ENCODE data around the gene TRIM28.
A peak's percentile ranks its signal among the peaks of the same experiment; 100 is the strongest.
"Not testable (repeated sequence)": the region's sequence is repeated elsewhere in the genome, so short reads cannot be mapped to it uniquely, and the experiment has no call there.

Gene TRIM28

DNA sequence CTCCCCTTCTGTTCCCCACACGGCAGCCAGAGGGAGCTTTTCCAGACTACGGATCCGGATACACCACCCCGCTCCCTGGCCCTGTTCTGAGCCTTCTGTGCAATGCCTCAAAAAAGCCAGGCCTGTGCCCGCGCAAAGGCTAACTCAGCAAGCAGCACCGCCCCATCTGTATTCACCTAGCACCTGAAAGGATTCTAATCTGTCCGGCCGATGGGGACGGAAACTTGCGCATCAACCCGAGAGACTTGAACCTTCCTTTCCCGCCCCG, 24.8 kb upstream of the TRIM28 start:
- peak; percentile 77 for DNase-seq (ENCODE audit: low read depth)

DNA sequence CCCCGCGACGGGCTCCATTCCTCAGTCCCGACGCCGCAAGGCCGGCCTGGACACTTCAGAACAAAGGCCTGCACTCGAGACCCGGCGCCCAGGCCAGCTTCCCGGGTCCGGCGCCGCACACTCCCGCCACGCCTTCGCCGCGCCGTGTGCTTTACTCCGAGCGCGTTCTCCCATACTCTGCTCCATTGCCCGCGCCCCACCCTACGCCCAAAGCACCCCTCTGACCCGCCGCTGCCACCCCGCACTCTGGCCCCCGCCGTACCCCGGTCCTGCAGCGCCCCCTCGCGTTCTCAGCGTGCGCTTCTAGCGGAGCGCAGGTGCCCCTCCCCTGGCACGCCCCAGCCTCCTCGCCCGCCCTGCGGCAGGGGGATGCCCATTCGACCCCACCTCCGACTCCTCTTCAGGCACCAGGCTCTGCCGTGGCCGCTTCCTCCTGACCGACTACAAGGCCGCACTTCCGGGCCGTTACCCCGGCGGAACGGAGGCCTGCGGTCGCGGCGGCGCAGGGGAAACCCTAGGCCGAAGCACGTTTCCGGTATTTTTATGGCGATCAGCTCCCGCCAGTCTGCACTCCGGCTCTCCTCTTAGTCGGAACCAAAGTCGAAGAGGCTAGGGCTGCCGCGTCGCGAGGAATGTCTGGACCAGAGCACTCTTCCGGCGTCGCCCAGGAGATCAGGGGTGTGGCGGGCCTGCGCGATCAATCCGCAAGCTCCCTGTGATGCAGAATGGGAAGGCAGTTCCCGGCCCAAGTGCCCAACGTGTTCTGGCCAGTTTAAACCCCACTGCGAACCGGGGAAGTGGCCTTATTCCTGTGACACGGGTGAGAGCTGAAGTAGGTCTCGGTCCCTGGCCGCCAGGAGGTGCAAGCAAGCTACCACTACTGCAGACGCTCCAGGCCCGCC, 24.3 kb upstream of the TRIM28 start, which contains the start of gene ZBTB45:
Gene ZBTB45 (minus strand): TSS at position 456 of the 902 bp plus-strand sequence. CDS start 2,137 bp downstream, outside the sequence.
- DNase-seq (ENCODE audit: low read depth) = peak; percentile 97

DNA sequence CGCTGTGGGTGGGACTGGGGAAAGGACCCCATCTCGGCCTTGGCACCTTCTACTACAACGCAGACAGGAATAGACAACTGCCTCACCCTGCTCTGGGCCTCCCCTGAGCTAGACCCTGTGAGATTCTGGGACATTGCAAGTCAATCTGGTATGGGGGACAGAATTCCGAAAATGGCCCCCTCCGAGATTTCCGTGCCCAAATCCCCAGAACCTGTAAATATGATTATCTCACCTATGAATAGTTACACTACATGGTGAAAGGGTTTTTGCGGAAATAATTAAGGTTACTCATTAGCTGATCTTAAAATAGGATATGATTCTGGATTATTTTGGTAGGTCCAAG, 23.6 kb upstream of the TRIM28 start:
- DNase-seq (ENCODE audit: low read depth) = no peak

DNA sequence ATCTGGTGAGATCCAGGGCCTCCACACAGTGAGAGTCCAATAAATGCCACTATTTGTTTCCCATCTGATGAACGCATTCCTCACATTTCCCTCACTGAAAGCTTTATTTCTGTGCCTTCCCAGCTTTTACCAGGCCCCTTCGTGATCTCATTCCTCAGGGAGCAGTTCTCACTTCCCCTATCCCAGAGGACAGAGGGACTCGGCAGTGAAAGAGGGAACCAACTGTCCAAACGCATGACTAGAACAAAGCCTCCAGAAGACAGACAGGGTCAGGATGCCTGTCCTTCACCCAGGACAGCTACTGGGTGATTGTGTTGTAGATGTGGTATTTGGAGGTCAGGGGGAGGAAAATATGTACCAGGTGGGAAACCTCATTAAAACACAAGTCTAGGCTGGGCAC, 22.2 kb upstream of the TRIM28 start:
- no peak for DNase-seq (ENCODE audit: low read depth)

DNA sequence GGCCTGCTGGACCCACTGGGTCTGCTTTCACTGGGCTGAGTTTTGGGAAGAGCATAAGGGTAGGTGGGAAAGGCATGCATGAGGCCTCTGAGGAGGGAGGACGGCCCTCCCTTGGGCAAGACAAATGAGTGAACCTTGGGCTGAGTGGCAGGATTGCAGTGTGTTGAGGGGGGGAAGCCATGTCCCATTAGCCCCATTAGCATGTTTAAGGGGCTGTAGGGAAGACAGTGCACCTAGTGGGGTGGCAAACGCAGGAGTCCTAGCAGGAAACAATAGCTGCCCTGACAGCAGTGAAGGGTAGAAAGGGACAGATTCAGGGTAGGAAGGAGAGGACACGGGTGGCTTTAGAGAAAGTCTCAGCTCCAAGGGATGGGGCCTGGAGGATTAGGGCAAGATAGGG, 21.2 kb upstream of the TRIM28 start:
- DNase-seq (ENCODE audit: low read depth) = no peak

DNA sequence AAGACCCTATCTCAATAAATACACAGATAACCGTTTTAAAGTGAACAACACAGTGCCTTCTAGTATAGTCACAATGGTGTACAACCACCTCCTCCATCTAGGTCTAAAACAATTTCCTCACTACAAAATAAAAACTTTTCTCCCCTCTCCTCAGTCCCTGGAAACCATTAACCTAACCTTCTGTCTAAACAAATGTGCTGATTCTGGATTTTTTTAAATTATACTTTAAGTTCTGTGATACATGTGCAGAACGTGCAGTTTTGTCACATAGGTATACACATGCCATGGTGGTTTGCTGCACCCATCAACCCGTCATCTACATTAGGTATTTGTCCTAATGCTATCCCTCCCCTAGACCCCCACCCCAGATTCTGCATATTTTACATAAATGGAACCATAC, 14.5 kb upstream of the TRIM28 start:
- DNase-seq (ENCODE audit: low read depth) = no peak

DNA sequence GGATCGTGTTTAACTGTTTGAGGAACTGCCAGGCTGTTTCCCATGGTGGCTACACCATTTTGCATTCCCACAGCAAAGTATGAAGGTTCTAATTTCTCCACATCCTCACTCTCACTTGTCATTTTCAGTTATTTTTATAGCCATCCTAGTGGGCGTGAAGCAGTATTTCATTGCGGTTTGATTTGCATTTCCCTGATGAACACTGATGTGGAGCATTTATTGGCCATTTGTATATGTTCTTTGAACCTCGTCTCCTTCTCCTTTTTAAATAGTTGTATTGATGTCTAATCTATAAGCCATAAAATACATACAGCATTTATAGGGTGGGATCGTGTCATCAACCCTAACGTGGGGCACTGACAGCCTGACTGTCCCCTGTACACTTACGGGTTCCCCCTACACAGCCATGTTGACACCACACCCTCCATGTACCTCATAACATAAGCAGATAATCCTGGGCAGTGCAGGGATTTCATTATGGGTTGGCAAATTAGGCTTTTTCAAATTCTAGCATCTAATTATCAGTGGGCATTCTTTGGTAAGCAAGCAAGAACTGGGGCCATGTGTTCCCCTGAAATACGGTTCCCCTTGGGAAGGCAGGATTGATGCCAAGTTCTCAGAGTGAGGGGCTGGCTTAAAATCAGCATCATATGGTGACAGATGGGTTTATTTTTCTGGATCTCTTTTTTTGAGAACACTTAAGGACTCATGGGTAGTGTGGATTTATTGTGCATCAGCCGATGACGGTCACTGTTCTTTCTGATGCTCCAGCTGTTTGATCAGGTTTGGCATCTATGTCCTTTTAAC, 12.6 kb upstream of the TRIM28 start:
- DNase-seq (ENCODE audit: low read depth) = no peak

DNA sequence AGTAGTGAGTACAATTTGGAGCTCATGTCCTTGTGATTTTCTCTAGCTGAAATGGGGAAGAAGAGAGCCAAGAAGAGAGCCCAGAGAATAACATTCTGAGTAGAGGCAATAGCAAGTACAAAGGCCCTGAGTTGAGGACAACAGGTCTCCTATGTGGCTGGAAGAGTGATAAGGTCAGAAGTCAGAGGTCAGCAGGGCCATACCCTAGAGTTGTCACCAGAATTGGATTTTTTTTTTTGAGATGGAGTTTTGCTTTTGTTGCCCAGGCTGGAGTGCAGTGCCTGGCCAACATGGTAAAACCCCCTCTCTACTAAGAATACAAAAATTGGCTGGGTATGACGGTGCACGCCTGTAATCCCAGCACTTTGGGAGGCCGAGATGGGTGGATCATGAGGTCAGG, 8.0 kb upstream of the TRIM28 start:
- no peak for DNase-seq (ENCODE audit: low read depth)

DNA sequence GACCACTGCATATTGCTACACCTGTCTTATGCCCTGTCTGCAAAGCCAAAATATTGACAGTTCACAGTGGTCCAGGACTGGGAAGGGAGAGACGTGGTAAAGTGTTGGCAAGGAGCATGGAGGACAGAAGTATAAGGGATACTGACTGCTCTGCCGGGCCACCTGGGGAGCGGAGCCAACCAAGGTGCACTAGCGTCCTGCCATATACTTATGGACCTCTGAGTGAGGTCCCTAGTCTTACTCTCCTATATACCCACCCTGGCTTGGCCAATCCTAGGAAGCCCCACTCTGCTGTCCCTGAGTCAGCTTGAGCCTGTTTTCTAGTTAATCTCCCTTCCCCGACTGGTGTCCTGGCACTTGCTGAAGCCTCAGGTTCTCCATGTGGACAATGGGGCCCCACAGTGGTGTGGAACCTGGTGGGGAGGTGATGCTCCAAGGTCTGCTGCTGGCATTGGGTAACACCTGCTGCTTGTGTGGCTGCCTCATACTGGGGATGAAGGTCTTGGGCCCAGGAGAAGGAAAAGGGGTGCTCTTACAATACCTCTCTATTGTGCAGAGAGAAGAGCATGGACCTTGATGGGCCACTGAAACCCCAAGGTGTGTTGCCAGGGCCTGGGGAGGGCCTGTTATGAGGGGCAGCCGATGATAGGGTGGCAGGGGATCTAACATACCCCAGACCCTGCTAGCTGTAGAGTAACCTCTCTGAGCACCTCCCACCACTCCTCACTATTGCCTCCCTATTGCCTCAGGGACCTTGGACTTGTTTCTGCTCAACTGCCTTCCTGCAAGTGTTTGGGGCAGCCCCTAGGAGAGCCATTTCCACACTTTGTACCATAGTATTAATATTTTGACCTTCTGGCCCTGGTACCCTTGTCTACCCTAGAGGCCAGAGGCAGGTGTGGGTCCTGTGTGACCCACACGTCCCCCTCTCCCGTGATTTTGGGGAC, 6.7 kb upstream of the TRIM28 start:
- DNase-seq (ENCODE audit: low read depth) = no peak

DNA sequence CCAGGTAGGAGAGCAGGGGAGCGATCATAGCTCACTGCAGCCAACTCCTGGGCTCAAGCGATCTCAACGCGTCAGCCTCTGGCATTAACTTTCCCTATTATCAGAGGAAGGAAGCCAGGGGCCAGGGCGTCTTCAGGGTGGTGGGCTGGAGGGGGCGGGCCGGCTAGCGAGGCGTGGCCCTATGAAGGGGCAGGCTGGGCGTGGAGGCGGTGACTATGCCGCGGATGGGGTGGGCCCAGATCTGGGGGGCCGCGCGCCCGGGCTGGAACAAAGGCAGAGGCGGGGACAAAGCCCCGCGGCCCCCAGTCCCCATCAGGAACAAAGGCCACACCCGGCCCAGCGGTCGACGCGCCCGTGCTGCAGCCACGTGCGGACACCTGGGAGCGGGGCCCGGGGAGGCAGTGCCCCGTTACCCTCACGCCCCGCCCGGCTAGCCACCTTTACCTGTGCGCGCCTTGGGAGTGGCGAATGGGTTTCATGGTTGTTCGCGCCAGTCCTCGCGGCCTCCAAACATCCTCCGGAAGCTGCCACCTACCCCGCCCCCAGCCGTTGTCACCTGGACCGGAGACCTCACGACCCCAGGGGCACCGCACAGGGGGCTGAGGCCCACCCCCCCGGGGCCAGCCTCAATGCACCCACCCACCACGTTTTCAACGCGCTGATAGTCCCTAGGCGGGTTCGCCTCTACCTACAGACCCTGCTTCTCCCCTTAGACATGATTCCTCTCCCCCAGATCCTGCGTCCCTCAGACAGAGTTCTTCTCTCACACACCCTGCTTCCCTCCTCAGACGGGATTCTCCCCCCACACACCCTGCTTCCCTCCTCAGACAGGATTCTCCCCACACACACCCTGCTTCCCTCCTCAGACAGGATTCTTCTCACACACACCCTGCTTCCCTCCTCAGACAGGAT, 5.4 kb upstream of the TRIM28 start:
- DNase-seq (ENCODE audit: low read depth) = no peak

DNA sequence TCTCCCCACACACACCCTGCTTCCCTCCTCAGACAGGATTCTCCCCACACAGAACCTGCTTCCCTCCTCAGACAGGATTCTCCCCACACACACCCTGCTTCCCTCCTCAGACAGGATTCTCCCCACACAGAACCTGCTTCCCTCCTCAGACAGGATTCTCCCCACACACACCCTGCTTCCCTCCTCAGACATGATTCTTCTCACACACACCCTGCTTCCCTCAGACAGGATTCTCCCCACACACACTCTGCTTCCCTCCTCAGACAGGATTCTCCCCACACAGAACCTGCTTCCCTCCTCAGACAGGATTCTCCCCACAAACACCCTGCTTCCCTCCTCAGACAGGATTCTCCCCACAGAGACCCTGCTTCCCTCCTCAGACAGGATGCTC, 4.7 kb upstream of the TRIM28 start:
- not testable (repeated sequence) for DNase-seq (ENCODE audit: low read depth)

DNA sequence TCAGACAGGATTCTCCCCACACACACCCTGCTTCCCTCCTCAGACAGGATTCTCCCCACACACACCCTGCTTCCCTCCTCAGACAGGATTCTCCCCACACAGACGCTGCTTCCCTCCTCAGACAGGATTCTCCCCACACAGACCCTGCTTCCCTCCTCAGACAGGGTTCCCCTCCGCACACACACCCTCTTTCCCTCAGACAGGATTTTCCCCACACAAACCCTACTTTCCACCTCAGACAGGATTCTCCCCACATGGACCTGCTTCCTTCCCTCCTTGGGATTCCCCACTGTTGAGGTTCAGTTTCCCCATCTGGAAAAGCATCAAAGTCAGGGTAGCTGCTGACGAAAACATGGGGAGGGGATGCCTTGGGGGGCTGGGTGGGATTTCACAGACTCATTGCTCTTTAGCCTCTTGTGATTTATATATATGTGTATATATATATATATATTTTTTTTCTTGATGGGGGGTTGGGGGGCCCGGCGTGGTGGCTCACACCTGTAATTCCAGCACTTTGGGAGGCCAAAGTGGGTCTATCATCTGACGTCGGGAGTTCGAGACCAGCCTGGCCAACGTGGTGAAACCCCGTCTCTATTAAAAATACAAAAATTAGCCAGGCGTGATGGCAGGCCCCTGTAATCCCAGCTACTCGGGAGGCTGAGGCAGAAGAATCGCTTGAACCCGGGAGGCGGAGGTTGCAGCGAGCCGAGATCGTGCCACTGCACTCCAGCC, 1.1 kb upstream of the TRIM28 start:
- not testable (repeated sequence) for DNase-seq (ENCODE audit: low read depth)

DNA sequence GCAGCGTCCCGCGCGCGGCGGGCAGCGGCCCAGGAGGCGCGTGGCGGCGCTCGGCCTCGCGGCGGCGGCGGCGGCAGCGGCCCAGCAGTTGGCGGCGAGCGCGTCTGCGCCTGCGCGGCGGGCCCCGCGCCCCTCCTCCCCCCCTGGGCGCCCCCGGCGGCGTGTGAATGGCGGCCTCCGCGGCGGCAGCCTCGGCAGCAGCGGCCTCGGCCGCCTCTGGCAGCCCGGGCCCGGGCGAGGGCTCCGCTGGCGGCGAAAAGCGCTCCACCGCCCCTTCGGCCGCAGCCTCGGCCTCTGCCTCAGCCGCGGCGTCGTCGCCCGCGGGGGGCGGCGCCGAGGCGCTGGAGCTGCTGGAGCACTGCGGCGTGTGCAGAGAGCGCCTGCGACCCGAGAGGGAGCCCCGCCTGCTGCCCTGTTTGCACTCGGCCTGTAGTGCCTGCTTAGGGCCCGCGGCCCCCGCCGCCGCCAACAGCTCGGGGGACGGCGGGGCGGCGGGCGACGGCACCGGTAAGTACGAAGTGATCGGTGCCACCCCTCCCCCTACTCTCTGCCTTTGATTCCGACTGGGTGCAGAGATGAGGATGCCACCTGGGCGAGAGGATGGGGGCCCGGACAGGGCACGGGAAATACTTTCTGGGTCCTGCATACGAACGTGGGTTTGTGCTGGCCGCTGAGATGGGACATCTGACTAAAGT, 874 bp downstream of the TRIM28 start:
- DNase-seq (ENCODE audit: low read depth) = peak; percentile 55

DNA sequence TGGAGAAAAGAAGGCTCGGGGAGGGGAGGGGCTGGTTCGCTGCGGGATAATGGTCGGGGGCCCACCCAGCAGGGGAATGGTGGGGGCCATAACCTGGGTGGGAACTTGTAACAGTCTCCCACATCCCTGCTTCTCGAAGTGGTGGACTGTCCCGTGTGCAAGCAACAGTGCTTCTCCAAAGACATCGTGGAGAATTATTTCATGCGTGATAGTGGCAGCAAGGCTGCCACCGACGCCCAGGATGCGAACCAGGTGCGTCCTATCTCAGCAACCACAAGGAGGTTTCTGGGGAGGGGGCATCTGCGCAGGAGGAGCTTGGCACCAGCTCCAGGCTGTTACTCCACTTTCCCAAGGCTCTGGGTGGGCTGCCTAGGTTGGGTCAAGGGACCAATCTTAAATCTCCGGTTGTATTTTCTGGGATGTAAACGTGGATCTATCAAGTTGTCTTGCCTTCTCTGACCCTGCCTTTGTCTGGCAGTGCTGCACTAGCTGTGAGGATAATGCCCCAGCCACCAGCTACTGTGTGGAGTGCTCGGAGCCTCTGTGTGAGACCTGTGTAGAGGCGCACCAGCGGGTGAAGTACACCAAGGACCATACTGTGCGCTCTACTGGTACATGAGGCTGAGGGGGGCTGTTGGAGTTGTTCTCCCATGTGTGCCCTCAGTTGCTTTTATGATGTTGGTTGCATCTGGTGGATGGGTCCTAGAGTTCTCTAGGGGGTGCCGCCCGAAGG, 1.6 kb downstream of the TRIM28 start:
- DNase-seq (ENCODE audit: low read depth) = peak; percentile 25

DNA sequence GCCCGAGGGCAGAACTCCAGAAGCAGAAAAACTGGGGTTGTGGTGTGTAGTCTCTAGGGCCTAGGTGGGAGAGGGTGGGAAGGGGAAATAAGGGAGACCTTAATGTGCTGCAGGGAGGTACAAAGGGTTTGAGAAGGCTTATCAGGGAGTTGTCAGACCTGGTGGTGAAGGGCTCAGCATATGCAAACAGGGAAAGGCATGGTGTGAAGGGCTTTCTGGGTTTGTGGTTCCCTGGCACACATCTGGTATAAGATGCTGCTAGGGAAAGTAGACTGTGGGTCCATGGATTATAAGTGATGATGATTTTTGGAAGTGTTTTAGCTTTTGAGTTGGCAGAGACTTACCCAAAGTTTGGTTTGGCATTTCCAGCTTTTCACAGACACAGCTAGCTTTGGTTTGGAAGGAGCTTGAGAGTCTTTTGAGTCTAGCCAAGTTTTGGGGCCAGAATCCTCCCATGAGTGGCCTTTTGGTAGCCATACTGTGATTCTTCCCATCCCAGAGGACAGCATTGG, 2.2 kb downstream of the TRIM28 start:
- DNase-seq (ENCODE audit: low read depth) = no peak

DNA sequence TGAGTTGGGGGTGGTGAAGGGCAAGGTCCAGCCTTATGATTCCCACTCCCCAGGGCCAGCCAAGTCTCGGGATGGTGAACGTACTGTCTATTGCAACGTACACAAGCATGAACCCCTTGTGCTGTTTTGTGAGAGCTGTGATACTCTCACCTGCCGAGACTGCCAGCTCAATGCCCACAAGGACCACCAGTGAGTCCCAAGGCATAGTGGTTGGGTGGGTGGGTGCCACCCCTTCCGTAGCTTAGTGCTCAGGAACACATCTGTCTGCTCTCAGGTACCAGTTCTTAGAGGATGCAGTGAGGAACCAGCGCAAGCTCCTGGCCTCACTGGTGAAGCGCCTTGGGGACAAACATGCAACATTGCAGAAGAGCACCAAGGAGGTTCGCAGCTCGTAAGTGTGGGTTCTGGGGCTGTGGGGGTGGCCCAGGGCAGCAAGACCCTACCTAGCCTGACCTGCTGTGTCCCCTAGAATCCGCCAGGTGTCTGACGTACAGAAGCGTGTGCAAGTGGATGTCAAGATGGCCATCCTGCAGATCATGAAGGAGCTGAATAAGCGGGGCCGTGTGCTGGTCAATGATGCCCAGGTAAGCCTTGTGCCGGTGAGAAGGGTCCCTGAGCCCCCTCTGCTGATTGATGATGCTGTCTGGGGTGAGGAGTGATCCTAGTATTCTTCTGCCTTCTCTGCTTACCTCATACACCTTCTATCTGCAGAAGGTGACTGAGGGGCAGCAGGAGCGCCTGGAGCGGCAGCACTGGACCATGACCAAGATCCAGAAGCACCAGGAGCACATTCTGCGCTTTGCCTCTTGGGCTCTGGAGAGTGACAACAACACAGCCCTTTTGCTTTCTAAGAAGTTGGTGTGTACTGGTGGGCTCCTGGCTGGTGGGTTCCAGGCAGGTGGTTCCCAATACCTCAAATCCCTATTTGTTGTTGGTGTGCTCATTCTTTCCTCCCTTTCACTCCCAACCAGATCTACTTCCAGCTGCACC, 3.8 kb downstream of the TRIM28 start:
- no peak for DNase-seq (ENCODE audit: low read depth)

DNA sequence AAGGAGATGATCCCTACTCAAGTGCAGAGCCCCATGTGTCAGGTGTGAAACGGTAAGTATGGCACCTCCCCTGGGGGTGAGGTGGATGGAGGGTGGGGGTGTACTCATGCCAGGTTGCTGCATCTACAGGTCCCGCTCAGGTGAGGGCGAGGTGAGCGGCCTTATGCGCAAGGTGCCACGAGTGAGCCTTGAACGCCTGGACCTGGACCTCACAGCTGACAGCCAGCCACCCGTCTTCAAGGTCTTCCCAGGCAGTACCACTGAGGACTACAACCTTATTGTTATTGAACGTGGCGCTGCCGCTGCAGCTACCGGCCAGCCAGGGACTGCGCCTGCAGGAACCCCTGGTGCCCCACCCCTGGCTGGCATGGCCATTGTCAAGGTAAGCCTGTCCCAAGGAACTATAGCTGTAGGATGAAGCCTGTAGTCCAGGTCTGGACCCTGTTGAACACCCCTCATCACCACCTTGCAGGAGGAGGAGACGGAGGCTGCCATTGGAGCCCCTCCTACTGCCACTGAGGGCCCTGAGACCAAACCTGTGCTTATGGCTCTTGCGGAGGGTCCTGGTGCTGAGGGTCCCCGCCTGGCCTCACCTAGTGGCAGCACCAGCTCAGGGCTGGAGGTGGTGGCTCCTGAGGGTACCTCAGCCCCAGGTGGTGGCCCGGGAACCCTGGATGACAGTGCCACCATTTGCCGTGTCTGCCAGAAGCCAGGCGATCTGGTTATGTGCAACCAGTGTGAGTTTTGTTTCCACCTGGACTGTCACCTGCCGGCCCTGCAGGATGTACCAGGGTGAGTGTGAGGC, 5.2 kb downstream of the TRIM28 start:
- DNase-seq (ENCODE audit: low read depth) = no peak
